Measurements from ENCODE around the gene MACROD2.

GRCh38 chr20:14434384-14435136 lies 439.2 kb downstream of the MACROD2 start:
- no peak for TF ChIP-seq RCOR1 (IDR thresholded peaks at IDR 0.05; ENCODE audit: insufficient replicate concordance, low read length)
- peak; percentile 72; the same call in 1 of the 2 replicates for TF ChIP-seq CEBPB (IDR thresholded peaks at IDR 0.05; ENCODE audit: low read depth, low read length)
- TF ChIP-seq BHLHE40 (IDR thresholded peaks at IDR 0.05; ENCODE audit: low read depth, low read length), result no peak
- no peak for TF ChIP-seq CTCF (conservative IDR thresholded peaks at IDR 0.05; ENCODE audit: low read depth, low read length)
- no peak for TF ChIP-seq POLR2A (IDR thresholded peaks at IDR 0.05; ENCODE audit: low read depth, low read length)
- TF ChIP-seq MAZ (IDR thresholded peaks at IDR 0.05; ENCODE audit: borderline replicate concordance, low read depth, low read length), result no peak
- TF ChIP-seq RFX5 (IDR thresholded peaks at IDR 0.05; ENCODE audit: low read depth, low read length), result 0 out of 2 replicates have a peak, but pooled peaks have one; percentile 12
- TF ChIP-seq MAFK (IDR thresholded peaks at IDR 0.05; ENCODE audit: low read depth, low read length), result no peak
- no peak for TF ChIP-seq FOS (IDR thresholded peaks at IDR 0.05; ENCODE audit: low read depth, low read length)
- no peak for TF ChIP-seq RAD21 (IDR thresholded peaks at IDR 0.05; ENCODE audit: low read length)
- TF ChIP-seq NFE2L2 (IDR thresholded peaks at IDR 0.05; ENCODE audit: low read depth, low read length), result no peak
- TF ChIP-seq CHD1 (IDR thresholded peaks at IDR 0.05; ENCODE audit: low read depth, low read length), result no peak
- TF ChIP-seq USF2 (IDR thresholded peaks at IDR 0.05; ENCODE audit: low read depth, low read length), result no peak

Data from IMR-90 (cell line).